ENCODE measurements around the gene SPINK5. TPM values are rescaled to one million over a fixed set of nuclear protein-coding genes. Genes with fewer than 3 reads are reported as not detected.

SPINK5 gene
- total RNA-seq, 1 experiment from 2014 or later: 6.0 TPM

DNA sequence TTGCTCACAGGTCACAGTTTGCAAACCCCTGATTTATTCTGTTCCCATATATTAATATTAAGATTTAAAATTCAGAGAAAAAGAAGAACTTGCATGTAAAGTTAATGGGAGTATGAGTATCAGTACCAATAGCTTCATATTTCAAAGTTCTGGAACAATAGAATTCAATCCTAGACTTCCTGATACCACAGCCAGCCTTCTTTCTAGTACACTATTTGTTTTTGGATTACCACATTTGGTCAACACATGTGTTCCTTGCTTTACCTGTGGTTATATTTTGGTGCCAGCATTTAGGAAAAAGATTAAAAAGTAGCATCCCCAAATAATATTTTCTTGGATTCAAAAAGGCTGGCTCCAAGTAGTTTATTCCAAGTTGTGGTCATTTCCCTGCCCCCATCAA lies 49.5 kb downstream of the SPINK5 start:
- no peak for DNase-seq
- no peaks in the 10 kb centered on the region for H3K9me3 Mint-ChIP-seq
- no peak overlapping the region for H2AFZ ChIP-seq (ENCODE audit: low read length)

More for the DNA sequence above, 49.5 kb downstream of the SPINK5 start:
- no peak overlapping the region for H3K27ac Mint-ChIP-seq
- Histone ChIP-seq H3K79me1 (ENCODE audit: insufficient read depth, low read depth, low read length, poor library complexity, severe bottlenecking) (no peaks in the 10 kb centered on the region), H2BK5ac (ENCODE audit: insufficient read length, low read length) (no peak overlapping the region), H3K4ac (ENCODE audit: low read depth, low read length) (no peak overlapping the region), H4K5ac (ENCODE audit: insufficient read length, low read depth, low read length) (no peak overlapping the region), H3K23me2 (ENCODE audit: insufficient read length, low read depth, low read length, poor library complexity, severe bottlenecking) (no peaks in the 10 kb centered on the region), H3T11ph (ENCODE audit: low read length) (no peak overlapping the region), H3K14ac (ENCODE audit: insufficient read depth, low read length) (no peak overlapping the region), H2BK12ac (ENCODE audit: insufficient read length, low read depth, low read length) (no peak overlapping the region), H3K4me2 (ENCODE audit: insufficient read depth, insufficient read length, low read length) (no peak overlapping the region), H3K18ac (ENCODE audit: insufficient read length, low read depth, low read length) (no peak overlapping the region), H3K79me2 (ENCODE audit: insufficient read depth, low read length) (no peaks in the 10 kb centered on the region), H4K20me1 (ENCODE audit: control insufficient read depth, insufficient read depth, insufficient read length) (no peaks in the 10 kb centered on the region), H2BK15ac (ENCODE audit: low read depth, low read length) (no peak overlapping the region), H3K27ac (ENCODE audit: insufficient read length, low read depth, low read length) (no peak overlapping the region), H3K23ac (ENCODE audit: insufficient read length, low read depth, low read length) (no peak overlapping the region), H4K8ac (replicated peaks; ENCODE audit: insufficient read length, low read depth, low read length) (no peak overlapping the region), H2BK20ac (ENCODE audit: low read depth, low read length, poor library complexity, severe bottlenecking) (no peak overlapping the region), H3K27me3 (ENCODE audit: insufficient read depth, low read length) (no peaks in the 10 kb centered on the region), H3K4me1 (ENCODE audit: insufficient read depth, low read length) (no peaks in the 10 kb centered on the region), H3K9me3 (ENCODE audit: control insufficient read depth, low read depth, low read length) (no peaks in the 10 kb centered on the region), H2BK120ac (ENCODE audit: low read depth, low read length, poor library complexity, severe bottlenecking) (no peak overlapping the region), H2AK5ac (ENCODE audit: insufficient read length, low read length) (no peak overlapping the region), H3K56ac (ENCODE audit: insufficient read length, low read depth, low read length) (no peak overlapping the region), H3K9ac (ENCODE audit: extremely low read depth, insufficient read length, low read length) (no peak overlapping the region), H4K91ac (ENCODE audit: insufficient read length, low read depth, low read length) (no peak overlapping the region)
- H3K4me3 Mint-ChIP-seq: no peak overlapping the region
- TF ChIP-seq, protein P1, sequence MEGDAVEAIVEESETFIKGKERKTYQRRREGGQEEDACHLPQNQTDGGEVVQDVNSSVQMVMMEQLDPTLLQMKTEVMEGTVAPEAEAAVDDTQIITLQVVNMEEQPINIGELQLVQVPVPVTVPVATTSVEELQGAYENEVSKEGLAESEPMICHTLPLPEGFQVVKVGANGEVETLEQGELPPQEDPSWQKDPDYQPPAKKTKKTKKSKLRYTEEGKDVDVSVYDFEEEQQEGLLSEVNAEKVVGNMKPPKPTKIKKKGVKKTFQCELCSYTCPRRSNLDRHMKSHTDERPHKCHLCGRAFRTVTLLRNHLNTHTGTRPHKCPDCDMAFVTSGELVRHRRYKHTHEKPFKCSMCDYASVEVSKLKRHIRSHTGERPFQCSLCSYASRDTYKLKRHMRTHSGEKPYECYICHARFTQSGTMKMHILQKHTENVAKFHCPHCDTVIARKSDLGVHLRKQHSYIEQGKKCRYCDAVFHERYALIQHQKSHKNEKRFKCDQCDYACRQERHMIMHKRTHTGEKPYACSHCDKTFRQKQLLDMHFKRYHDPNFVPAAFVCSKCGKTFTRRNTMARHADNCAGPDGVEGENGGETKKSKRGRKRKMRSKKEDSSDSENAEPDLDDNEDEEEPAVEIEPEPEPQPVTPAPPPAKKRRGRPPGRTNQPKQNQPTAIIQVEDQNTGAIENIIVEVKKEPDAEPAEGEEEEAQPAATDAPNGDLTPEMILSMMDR (conservative IDR thresholded peaks at IDR 0.05): no peak
- H3K36me3 Mint-ChIP-seq (ENCODE audit: insufficient read depth in 1 of 3, low read depth in 3 of 3): peaks cover 0 to 53% (median 0%) of the 10 kb centered on the region in 3 experiments; a peak in 2 of 7 replicates
- no peaks in the 10 kb centered on the region for H3K27me3 Mint-ChIP-seq (ENCODE audit: low read depth)
- peaks cover 0 to 3% of the 10 kb centered on the region in 2 experiments; a peak in 1 of 4 replicates for H3K4me1 Mint-ChIP-seq

Measured in H9 (cell line).